ENCODE data around the gene ABLIM1.

Gene ABLIM1

DNA sequence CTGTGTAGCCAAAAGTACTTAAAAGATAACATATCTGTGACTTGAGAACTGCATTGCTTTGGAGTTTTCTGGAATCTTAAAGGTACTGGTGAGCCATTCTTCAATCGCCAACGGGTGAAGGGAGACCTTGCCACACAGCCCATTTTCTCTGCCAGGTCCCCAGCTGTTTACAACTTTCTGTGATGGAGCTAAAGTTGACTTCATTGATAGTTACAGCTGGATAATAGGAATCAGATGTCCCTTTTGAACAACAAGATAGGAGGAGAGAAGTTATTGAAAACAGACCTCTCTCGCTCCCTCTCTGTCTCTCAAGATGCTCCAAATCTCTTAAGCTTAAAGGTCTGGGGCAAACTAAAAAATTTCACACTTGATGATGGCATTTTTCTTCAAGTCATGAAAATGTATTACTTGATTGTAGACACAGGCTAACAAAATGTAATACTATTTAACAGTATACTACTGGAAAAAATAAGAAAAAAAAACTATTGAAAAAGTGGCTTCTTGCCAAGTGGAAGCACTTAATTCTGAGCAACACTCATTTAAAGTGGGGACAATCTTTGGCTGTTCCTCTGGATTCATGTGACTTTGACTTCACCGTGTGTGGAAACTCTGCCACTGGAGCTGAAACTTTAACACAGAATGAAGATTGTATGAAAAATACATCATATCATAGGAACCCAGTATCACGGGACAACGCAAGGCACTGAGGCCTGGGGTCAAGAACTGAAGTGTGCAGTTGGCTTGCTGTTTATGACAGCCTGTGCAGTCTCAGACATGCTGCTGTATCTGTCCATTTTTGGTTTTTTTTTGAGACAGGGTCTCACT is 175.4 kb downstream of the ABLIM1 start:
- no peak for DNase-seq

DNA sequence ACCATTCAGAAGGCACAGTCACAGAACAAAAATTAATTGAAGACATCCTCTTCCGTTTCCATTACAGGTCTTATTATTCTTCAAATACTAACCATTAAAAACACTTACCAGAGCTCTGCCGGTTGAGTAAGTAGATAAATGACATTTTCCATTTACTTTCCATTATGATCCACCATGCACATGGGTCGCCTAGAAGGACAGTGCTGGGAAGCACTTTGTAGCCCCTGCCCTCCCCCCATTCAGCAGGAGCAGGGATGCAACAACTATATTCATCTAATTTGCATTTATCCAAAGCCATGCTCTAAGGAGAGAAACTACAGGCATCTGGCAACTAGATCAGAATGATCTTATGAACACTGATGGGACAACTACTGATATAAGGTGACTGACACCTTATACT is 177.0 kb downstream of the ABLIM1 start:
- DNase-seq = no peak

DNA sequence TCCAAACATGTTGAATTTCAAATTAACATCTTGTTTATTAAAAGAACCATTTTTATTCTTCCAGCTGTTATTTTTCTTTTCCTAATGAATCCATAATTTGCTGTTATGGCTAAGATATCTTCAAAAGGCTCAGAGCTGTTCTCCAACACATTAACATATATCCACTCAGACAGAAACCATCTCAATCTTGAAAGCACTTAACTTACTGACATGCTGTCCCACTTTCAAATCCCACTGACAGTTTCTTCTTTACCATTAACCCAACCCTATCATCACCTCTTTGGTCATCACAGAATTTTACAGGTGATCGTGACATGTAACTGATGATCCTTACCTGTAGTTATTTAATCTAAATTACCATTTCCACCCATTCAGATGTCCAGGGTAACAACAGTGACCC is 178.2 kb downstream of the ABLIM1 start:
- no peak for DNase-seq

DNA sequence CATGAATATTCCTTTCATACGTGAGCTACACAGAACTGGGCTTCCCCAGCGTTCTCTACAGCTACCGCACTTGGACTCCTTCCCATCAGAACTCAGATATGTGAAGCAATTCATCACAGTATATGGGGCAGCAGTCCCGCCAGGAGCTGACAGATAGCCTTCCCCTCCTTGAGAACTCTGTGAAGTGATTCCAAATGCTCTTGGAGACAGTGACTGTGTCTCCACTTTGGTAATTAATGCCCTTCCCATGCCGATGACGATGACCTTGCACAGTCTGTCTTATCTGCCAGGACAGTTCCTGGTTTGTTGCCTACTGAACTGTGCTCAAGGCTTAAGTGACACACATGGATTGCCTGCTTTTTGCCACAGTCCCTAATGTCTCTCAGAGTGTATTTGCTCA is 178.8 kb downstream of the ABLIM1 start:
- DNase-seq = no peak

DNA sequence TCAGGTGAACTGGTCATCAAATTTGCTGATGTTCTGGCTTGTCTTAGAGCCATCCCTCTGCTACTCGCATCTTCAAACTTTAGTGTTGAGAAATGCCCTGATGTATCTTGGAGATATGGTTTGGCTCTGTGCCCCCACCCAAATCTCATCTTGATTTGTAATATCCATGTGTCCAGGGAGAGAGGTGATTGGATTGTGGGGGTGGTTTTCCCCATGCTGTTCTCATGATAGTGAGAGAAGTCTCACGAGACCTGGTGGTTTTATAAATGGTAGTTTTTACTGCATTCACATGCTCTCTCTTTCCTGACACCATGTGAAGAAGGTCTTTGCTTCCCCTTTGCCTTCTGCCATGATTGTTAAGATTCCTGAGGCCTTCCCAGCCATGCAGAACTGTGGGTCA is 179.8 kb downstream of the ABLIM1 start:
- DNase-seq = no peak

DNA sequence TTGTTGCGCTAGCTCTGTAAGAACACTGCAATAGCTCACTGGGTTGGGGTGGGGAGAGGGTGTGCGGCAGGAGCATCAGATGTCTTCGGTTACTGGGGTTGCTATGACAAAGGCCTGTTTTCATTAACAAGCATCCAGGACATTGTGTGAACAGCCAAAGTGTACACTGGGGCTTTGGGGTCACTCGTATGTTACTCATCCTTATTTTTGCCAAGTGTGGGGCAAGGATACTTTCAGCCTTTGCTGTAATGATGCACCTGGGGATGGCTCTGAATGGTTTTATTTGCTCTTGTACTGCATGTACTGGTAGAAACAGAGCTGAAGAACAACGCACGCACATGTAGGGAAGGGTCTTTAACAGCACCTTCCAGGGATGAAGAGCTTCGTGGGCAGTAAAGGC is 180.8 kb downstream of the ABLIM1 start:
- no peak for DNase-seq

DNA sequence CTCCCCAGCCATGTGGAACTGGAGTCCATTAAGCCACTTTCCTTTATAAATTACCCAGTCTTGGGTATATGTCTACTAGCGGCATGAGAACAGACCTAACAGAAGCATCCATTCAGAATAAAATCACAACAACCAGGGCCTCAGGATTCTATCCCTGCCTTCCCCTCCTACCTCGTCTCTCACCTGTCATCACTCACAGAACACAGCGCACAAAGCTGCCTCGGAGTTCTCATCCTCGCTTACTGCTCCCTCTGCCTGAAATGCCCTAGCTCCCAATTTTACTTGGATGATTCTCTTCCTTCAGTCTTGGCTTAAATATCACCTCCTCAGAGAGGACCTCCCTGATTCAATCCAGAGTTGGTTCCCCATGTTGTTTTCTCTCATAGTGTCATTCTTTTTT is 183.1 kb downstream of the ABLIM1 start:
- no peak for DNase-seq

DNA sequence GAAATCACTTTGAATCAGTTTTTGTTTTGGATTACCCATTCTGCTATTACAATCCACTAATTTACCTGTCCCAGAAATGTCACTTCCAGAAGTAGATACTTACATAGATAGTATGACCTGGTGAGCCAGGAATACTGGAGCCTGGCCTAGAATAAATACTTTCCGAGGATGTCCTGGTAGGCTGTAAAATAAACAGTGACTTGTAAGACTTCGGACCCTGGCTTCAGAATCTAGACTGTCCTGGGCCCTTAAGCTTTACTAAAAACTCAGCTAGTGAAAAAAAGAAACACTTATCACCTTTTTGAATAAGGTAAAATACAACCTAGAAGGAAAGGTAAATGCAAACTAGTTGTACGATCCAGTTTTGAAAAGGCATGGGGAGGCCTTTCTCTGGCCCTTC is 184.3 kb downstream of the ABLIM1 start:
- DNase-seq = no peak

DNA sequence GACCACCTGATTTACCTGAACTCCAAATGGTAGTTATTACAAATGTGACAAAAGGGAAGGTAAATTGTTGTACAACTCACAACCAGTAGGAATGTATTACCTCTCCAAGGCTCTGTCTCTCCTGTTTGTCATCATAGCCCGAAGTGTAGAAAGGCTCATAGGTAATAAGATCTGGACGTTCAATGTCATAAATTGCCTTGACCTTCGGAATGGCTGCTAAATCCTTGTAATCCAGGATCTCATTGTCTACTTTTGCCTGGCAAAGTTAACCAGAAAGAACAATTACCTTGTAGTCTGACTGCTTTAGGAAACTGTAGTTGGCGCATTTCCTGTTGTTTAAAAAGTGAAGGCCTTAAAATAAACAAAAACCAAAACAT is 185.2 kb downstream of the ABLIM1 start:
- DNase-seq = no peak

DNA sequence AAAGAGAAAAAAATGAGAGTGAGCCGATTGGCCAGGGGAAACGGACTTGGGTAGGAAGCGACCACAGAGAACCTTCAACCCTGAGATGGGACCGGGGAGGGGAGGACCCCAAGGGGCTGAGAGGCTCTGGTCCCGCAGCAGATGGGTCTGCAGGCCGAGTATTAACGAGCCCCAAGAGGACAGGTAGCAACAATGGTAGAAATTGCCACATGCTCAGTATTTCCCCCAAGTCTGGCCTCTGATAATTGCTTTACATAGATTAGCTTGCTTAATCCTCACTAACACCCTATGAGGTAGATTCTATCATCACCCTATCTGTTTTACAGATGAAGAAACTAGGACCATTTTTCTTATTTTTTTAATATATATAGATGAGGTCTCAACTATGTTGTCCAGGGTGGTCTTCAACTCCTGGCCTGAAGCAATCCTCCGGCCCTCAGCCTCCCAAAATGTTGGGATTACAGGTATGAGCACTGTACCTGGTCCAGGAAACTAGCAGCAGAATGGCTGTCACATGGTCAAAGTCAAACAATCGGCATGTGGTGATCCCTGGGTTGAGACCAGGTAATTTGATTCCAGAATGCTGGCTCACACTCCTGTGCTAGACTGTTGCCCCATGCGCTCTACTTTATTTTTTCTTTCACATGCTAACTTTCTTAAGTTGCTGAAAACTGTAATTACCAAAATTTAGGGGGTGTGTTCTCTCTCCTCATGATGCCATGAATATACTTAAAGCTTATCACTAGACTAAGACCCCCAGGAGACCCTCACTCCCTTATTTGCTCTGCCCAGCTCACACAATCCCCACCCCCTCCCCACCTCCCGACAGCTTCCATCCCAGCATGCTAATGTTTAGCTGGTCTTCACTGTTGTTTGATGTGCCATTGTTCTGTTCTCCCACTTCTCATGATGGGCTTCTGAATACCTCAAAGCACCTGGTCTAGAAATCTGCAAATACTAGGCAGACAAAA is 185.9 kb downstream of the ABLIM1 start:
- DNase-seq = no peak

DNA sequence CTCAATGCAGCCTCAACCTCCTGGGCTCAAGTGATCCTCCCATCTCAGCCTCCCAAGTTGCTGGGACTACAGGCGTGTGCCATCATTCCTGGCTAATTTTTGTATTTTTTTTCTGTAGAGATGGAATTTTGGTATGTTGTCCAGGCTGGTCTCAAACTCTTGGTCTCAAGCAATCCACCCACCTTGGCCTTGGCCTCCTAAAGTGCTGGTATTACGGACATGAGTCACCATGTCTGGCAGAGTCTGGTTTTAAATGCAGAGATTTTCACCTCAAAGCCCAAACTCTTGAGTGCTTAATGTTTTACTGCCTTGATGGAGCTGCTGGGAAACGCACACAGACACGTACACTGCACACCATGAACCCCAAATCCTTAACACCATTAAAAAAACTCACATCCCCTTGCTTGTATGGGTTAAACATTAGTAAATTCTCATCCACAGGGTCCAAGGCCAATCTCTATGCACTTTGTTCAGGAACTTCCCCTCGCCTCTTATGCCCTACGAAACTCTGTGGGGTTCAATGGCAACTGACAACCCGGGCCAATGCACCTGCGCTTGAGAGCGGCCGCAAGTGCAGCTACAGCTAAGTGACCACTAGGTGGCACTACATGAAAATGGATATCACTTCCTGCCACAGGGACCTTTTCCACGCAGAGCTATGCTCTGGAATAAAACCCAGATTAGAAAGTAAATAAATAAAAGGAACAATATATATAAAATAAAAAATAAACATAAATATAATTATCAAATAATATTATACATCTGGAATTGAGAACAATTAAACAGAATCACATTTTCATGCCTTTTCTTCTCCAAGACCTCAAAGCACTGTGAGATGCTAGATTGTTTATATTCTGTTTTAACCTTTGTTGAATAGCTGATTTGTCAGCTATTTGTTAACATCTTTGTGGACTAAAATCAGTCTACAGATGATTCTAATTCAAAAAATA is 186.8 kb downstream of the ABLIM1 start:
- DNase-seq = peak; percentile 75

DNA sequence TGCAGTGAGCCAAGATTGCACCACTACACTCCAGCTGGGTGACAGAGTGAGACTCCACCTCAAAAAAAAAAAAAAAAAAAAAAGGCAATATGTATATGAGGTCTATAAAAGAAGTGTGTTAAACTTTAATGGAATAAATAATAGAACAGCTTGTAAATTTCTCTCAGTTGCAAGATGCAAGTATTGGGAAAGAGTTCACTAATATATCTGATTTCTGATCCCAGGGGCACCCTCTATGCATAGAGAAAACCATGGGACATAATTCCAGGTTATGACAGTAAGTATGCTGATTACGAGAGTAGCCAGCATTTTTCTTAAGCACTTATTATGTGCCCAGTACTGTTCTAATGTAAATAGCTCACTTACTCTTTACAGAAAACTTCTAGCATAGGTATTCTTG is 187.7 kb downstream of the ABLIM1 start:
- no peak for DNase-seq

DNA sequence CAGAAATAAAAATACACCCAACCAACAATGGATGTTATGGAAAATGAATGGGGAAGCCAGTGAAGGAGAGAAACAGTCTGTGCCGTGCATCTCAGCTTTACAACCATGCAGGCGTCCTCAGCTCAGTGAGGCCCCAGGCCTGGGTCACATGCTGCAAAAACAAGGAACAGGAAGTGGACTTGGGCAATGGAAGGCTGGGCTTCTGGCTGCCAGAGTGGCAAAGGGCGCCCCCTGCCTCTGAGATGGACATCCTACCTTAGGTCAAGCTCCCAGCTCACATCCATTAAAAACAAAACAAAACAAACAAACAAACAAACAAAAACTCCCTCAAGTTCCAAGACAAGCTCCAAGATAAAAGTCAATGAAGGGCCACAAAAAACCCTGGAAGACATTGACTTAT is 199.1 kb downstream of the ABLIM1 start:
- DNase-seq = peak; percentile 37

DNA sequence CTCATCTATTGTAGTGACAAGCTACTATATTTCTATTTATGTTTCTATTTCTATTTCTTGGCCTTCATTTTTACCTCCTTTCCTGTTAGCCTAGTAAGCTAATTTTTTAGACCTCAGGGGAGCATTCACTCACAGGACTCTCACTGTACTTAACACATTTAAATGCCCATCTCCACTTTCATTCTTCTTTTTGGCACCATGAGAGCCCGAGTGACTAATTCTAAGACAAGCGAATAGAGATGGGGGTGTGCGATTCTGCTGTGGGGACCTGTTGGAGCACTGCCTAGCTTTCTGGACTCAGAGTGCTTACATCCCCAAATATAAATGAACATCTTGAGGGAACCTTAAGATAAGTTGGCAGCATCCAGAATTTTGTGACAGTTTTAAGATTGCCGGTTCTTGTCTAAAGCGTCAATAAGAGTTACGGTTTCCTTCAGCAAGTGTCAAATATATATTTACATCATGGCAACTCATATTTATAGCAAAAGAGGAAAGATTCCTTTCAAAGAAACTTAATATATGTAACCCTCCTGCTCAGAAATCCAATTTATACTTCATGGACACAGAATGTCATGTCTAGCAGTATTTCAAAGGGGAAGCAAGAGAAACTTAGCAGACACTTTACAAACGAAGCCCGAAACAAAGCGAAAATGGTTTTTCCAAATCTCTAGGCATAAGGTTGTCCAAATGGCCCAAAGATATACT is 199.7 kb downstream of the ABLIM1 start:
- no peak for DNase-seq

DNA sequence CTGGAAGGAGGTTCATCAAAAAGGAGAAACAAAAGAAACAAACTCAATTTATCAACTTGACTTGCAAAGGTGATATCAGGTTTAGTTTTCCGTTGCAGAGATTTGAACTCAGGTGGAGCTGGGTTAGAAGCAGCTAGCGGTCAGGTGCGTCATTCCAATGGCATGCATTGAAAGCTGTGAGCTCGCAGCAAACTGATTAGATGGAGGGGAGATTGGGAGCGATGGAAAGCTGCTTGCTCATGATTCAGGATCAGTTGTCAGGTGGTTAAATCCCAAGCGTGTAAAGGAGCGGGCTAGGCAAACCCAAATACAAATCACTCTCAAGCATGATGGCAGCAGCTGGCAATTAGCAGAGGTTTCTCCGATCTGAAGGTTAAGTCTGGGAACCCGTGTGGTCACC is 204.5 kb downstream of the ABLIM1 start:
- no peak for DNase-seq

DNA sequence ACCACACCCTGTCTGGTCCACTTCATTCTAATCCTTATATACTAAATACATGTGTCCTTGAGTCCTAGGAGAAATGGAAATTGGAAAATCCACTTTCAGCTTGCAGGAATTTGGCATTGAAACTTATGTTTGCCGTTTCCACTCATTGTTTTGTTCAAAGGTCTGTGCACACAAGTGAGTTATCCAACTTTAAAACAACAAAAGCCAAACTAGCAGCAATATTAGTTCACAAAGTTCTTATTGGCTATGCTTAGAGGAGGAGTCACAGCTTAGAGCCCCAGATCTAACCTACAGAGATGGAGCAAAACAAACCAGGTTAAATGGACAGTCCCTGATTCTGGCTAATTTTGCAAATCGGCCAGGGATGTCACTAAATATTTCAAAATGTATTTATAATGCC is 209.2 kb downstream of the ABLIM1 start:
- no peak for DNase-seq

DNA sequence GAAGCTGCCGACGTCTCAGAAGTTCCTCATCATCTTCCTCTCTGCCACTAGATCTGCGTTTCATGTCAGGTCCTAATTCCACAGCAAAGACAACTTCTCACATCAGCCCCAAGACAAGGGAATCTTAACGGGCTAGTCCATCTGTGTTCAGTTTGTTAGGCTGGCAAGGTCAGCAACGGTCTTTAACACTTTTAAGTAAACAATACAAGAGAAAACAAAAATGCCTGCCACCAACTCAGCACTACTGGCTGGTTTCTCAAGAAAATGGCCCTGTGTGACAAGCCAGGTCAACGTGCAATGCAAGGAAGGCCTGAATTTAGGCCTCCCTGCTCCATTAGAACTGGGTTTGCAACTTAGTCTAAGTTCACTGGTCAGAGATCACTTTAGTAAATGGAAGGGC is 212.7 kb downstream of the ABLIM1 start:
- DNase-seq = no peak

DNA sequence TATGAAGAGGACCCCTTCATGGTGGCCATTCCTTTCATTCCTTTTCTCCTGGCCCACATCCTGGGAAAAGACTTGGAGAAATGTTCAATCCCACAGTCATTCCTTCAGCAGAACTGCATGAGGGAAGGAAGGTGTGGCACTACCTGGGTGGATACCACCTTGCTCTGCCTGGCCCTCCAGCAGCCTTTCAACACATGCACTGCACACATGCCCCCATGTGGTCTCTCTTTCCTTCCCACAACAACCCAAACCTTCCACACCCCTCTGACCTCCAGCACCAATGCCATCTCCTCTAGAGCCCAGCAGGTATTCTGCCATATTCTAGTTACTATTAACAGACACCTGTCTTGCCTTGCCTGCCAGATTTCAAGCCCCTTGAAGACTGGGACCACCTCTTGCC is 213.3 kb downstream of the ABLIM1 start:
- DNase-seq = no peak

DNA sequence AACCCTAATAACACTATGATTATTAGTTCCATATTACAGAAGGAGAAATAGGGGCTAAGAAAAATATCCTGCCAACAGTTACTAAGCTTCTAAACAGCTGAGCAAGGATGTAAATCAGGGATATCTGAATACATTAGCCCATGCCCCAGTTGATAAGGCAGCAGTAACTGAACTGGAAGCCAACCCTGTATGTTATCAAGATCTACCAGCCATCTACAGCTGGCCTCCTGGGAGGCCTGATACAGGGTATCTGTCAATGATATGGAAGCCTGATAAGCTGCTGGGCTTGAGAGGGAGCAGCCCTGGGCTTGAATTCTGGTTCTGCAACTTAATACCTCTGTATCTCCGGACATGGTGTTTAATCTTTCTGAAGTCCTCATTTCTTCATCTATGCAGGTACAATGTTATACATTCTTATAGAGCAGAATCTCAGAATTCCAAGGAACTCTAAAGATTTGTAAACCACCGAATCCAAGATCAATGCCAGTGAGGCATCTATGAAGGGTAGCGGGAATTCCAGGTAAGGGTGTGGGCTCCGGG is 215.9 kb downstream of the ABLIM1 start:
- DNase-seq = no peak

DNA sequence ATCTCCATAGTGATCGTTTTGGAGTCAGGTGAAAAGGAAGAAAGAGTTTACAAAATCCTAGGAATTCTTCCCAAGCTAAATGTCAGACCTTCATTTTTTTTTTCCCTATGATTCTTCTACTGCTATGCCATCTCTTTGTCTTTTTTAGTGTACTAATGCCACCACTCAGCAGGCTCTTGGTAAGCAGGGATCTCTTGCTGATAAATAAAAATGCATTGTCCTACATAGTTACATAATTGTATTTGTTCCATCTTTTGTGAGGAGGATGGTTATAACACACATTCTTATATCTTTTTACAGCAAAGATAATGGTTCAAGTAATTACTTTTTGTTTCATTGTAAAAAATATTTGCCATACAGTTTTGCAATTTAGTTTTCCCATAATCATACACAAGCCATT is 217.0 kb downstream of the ABLIM1 start:
- no peak for DNase-seq

DNA sequence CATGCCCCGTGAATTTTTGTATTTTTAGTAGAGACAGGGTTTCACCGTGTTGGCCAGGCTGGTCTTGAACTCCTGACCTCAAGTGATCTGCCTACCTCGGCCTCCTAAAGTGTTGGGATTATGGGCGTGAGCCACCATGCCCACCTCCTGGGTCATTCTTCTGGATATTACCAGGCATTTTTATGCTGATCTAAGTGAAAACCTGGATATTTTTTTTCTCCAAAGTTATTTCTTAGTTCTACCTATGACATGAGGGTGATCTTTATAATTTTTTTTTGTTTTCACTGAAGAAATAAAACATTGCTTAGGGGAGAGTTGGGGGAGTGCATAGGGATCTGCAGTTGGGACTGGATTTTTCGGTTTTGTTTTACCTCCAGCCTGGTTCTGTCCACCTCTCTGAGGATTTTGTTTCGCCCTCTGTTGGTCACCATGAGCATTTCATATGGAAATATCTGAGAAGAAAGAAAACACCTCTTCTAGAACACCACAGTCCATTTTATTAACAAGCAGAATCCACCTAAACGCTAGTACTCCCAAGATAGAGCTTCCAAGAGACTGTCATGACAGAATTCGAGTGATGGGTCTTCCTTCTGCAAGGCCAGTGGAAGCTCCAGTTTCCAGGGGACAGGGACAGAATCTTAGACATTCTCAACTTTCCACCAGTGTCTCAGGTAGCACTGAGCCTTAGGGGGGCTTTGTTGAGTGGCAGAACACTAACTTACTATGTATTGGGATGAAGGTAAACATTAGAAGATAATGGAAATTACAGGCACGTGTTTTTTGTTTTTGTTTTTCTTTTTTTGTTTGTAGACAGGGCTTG is 220.4 kb downstream of the ABLIM1 start:
- peak; percentile 5 for DNase-seq
